Activated effector memory CD4-positive, alpha-beta T cell treated with Interleukin-2 at 50 U/mL for 16 hours (primary cell): ENCODE results near the gene SYNJ2BP.
"Not testable (repeated sequence)": the region's sequence is repeated elsewhere in the genome, so short reads cannot be mapped to it uniquely, and the experiment has no call there.

Experiments
- DNase-seq: peaks from one replicate; pipeline ENCODE4 v3.0.0-alpha.2; 2020

Gene SYNJ2BP, protein sequence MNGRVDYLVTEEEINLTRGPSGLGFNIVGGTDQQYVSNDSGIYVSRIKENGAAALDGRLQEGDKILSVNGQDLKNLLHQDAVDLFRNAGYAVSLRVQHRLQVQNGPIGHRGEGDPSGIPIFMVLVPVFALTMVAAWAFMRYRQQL

DNA sequence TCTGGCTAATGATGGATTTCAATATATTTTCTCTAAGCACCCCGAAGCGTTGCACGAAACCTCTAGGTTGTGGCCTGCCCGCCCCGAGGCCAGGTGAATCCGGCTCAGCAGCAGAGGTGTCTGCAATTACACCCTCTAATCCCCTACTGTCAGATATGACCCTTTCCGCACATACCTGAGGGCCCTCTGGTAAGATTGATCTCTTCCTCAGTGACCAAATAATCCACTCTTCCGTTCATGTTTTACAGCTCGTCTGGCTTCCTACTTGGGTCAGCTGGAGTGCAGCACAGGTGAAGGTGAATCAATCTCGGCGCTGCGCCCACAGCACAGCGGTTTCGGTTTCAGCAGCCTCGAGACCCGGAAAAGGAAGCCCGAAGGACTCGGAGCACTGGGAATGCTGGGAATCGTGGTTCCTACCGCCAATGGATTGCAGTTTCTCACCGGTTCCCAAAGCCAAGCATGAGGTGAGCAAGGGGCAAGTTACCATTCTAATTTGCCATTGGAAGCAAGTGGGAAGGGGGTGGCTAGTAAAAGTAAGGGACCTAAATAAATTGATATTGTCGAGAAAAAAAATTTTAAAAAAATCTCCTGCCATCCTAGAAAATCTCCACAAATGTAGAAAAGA lies at the start of gene SYNJ2BP:
Gene SYNJ2BP (minus strand): TSS at position 366 of the 625 bp plus-strand sequence. CDS start 127 bp downstream, at position 239.
- peak; percentile 51 for DNase-seq

DNA sequence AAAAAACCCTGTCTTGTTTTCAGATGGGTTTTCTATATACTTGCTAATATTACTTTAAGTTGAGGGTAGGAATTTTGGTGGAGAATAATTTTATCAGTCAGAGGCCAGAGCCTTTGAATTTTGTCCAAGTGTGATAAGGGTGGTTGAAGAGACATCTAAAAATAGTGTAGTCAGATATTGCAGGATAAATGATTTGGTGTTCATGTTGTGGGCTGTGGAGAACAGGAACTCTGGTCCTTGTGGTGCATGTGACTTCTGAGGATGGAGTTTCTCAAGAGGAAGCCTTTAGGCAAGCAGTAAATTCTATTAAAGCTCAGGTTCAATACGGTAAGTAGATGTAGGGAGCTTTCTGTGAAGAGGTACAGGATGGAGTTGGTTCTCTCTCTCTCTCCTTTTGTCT lies 37.8 kb upstream of the SYNJ2BP start:
- no peak for DNase-seq

DNA sequence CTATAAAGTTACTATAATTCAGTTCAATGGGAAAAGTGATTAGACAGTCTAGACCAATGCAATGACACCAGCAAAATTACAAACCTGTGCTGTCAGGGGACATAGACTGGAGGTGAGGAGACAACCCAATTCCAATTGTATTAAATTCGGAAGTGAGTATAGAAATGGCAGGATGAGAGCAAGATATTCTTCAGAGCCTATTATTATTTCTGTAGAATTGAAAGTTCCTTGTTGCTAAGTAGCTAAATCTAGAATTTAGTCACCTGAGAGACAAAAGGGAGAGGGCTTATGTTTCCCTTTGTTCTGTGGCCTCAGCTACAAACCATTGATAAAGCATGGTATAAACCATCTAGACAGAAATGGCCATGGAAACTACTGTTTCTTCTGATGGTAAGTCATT lies 35.0 kb upstream of the SYNJ2BP start, which contains the start of gene ADAM21:
Gene ADAM21 (plus strand): TSS at position 301 of the 400 bp plus-strand sequence. CDS start 5,326 bp downstream, outside the sequence.
- DNase-seq, result no peak

DNA sequence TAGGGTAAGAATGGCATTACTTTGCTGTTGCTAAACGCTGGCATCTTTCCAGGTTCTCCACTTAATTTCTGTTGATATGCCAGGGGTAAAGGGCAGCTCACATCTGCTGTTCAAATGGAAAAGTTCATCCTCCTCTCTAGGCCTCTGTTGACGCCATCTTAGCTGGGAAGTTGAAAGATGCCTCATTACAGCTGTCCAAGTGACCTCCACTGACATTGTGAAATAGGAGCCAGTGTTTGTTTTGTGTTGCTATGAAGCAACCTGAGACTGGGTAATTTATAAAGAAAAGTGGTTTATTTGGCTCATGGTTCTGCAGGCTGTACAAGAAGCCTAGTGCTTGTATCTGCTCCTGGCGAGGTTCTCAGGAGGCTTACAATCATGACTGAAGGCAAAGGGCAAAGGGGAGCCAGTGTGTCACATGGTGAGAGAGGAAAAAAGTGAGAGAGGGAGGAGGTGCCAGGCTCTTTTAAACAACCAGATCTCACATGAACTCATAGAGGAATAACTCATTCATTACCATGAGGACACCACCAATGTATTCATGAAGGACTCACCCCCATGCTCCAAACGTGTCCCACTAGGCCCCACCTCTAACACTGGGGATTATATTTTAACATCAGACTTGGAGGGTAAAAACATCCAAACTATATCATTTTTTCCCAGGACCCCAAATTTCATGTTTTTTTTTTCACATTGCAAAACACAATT lies 31.9 kb upstream of the SYNJ2BP start:
- DNase-seq, result no peak

DNA sequence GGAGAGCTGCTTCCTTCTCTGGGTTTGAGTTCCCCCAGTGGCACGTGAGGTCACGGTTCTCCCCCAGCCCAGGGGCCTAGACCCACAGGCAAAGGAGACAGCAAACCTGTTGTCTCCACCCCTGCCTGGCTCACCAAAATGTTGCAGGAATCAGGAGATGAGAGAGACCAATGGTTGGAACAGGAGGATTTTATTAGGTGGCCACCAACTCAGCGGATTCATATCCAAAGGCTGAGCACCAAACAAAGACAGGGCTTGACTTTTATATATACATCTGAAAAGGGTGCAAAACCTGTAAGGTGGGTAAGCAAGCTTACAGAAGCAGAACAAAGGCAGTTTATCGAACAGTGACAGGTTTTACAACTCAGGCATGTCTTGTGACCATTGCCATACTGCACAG lies 25.9 kb upstream of the SYNJ2BP start:
- no peak for DNase-seq

DNA sequence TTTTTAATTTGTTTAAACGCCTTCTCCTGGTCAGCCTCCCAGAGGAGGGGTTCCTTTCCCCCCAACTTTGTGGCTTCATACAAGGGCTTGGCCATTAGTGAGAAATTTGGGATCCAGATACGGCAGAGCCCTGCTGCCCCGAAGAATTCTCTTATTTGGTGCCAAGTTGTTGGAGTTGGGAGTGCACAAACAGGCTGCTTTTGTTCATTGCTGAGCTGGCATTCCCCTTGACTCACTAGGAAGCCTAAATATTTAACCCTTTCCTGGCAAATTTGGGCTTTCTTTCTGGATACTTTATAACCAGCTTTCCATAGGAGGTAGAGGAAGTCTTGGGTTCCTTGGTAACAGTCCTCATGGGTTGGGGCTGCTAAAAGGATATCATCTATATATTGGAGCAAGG lies 24.8 kb upstream of the SYNJ2BP start:
- no peak for DNase-seq

DNA sequence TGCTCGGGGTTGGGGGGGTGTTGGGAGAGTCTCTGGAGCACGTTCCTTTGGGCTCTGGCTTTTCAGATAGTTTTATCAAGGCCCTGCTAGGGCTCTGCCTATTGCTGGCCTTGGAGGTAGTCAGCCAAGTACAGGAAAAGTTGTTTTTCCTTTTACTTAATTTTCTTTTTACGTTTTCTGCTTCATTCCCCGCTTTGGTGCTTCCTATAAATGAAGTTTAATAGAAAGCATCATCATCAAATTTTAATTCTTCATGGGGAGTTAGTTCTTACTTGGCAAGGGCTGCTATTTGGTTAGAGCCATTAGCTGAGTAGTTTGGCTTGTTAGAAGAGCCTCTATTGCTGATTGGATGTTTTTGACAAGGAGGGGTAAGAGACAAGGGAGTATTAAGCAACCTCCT lies 20.0 kb upstream of the SYNJ2BP start:
- no peak for DNase-seq

DNA sequence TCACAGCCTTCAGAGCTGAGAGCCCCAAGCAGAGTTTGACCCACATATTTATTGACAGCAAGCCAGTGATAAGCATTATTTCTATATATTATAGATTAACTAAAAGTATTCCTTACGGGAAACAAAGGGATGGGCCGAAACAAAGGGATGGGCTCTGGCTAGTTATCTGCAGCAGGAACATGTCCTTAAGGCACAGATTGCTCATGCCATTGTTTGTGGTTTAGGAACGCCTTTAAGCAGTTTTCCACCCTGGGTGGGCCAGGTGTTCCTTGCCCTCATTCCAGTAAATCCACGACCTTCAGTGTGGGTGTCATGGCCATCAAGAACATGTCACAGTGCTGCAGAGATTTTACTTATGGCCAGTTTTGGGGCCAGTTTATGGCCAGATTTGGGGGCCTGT lies 9.7 kb upstream of the SYNJ2BP start:
- DNase-seq, result not testable (repeated sequence)

DNA sequence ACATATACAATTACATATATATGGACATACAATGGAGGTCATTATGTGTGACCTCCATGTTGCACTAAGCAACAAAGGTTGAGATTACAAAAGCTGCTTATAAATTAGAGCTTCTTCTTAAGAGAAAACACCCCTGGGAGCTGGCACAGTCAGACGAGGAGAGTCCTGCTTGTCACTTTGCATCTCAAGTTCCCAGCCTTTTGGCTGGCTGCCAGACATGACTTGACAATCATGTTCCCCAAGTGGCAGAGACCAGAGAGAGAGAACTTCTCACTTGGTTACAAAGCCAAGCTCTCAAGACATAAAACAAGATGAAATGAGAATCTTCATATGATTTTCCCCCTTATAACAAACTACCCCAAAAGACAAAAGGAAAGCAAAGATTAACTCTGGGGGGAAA lies 8.5 kb upstream of the SYNJ2BP start:
- no peak for DNase-seq

DNA sequence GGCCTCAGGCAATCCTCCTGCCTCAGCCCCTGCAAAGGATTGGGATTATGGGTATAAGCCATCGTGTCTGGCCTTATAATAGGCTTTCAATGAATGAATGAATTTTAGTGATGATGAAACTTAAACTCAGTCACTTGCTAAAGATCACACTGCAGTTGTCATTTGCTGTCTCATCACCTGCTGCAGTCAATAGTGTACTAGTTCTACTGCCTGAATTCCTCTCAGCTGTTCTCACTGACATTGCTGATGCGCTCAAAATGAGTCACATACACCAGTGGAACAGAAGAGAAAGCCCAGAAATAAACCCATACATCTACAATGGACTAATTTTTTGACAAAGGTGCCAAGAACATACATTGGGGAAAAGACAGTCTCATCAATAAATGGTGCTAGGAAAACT lies 5.6 kb upstream of the SYNJ2BP start:
- DNase-seq, result no peak

DNA sequence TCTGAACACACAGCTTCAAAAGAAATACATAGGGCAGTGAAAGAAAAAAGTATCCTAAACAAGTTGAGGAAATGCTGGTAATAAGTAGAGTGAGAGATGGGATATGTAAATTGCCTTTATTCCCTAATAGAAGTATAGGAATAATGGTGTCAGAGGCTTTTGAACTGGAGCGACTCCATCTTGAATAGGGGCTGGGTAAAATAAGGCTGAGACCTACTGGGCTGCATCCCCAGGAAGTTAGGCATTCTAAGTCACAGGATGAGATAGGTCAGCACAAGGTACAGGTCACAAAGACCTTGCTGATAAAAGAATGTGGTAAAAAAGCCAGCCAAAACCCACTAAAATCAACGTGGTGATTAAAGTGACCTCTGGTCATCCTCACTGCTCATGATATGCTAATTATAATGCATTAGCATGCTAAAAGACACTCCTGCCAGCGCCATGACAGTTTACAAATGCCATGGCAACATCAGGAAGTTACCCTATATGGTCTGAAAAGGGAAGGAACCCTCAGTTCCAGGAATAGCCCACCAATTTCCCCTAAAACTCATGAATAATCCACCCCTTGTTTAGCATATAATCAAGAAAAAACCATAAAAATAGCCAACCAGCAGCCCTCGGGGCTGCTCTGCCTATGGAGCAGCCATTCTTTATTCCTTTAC lies 2.5 kb upstream of the SYNJ2BP start:
- DNase-seq, result not testable (repeated sequence)

DNA sequence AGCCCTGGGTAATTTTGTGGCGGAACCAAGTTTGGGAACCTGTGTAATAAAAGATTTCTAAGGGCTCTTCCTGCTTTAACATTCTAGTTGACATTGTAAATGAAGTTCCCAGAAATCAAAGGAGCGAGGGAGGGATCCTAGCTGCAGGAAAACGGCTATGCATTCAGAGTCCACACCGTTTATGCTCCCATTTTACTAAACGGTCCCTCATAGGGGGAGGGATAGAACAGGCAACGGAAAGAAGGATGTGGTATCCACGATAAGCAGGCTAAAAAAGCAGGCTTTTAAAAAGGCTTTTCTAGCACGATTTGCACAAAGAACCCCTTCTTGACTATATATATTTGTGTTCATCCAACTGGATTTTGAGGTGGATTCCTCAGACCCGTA lies 559 bp downstream of the SYNJ2BP start:
- no peak for DNase-seq

DNA sequence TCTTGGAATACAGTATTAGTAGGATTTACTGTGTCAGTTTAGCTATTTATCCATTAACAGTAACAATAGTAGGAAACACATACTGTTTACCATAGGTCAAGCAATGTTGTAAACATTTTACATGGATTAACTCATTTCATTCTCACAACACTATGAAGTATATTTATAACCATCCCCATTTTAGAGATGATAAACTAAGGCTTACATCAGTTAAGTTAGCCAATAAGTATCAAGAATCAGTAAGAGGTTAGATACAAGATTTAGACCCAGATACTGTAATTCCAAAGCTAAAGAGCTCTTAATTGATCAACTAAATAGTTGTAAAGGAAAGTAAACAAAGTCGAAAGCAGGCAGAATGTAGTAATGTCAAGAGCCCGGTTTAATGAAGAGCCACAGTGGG lies 1.1 kb downstream of the SYNJ2BP start:
- DNase-seq, result no peak

DNA sequence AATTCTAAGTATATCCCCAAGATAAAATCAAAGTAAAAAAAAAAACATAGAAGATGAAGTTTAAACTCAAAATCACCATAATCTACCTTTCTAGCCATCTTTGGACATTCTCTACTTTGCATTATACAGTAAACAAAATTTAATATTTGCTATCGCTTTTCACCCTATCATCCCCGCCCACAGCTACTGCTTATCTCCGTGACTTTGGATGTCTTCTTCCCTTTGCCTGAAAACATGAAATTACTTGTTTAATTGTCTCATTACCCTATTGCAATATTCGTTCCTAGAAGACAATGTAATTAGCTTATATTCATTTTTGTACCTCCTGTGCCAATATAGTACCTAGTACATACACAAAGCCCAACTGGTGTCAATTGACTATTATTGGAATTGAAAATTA lies 9.3 kb downstream of the SYNJ2BP start:
- no peak for DNase-seq

DNA sequence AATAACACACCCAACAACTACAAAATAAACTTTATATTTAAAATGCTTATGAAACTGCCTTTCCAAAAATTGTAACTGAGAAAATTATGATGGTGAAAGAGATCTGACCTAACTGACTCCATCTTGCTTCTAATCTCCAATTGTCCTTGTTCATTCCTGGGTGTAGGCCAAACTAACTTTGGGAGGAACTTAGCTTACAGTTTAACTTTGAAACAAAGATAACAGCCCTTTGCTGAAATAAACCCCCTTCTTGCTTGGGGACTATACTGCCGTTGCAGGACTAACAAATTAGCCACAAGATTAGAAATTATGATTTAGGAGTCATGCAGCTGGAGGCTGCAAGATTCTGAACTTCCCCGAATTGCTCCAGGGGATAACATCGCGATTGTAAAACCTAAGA lies 10.7 kb downstream of the SYNJ2BP start:
- DNase-seq, result not testable (repeated sequence)

DNA sequence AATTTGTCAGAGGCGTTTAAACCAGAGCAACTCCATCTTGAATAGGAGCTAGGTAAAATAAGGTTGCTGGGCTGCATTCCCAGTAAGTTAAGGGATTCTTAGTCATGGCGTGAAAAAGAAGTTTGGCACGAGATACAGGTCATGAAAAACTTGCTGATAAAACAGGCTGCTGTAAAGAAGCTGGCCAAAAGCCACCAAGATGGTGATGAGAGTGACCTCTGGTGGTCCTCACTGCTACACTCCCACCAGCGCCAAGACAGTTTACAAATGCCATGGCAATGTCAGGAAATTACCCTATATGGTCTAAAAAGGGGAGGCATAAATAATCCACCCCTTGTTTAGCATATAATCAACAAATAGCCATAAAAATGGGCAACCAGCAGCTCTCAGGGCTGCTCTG lies 13.6 kb downstream of the SYNJ2BP start:
- DNase-seq, result not testable (repeated sequence)

DNA sequence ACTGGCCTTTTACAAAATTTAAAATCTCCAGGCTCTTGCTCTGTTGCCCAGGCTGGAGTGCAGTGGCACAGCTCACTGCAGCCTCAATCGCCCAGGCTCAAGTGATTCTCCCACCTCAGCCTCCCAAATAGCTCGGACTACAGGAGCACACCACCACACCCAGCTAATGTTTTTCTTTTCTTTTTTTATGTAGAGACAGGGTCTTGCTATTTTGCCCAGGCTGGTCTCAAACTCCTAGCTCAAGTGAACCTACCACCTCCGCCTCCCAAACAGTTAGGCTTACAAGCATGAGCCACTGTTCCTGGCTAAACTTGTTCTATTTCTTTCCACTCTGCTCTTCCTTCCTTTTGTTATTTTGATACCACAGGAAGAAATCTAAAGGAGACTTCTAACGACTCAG lies 15.2 kb downstream of the SYNJ2BP start:
- DNase-seq, result no peak

DNA sequence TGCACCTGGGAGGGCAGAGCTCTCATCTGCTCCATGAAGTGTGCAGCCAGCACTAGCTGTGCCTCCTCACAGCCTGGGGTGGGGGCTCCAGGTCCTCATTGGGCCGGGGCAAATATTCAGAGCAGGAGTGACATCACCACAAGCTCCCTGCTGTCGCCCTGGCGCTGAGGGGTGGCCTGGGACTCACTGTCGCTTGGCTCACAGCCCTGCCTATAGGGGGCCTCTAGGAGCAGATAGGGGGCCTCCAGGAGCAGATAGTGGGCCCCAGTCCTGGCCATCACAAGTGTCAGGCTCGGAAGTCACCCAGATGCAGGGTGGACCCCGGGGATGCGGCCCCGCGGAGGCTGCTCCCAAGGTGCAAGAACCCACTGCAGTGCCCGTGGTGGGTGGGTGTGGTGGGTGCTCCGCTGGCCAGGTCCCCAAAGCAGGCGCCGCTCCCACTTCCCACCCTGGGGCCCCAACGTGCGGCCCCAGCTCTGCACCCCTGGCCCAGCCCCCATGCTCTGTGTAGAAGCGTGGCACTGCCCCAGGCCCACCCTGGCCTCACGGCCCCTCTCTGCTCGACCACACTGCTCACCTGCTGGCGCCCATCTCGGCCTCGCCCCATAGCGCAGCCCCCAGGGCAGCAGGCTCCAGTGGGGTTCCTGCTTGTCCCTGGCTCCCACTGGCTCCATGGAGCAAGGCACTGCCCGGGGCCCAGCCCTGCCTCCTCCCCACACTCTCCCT lies 18.0 kb downstream of the SYNJ2BP start:
- no peak for DNase-seq

DNA sequence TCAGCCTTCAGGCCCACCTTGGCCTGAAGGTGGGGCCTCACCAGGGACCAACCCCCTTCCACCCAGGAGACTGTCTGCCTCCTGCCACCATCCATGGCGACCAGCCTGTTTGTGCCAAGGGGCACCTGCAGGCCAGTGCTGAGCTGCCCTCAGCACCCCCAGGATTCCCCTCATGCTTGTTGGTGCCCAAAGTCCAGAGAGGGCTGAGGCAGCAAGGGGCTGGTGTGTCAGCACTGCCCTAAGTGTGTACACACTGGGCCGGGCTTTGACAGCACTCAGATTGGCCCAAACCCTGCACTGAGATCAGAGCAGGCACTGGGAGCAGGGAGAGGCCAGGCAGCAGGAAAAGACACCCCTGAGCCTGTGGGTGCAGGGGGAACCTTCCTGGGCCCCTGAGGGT lies 18.6 kb downstream of the SYNJ2BP start:
- no peak for DNase-seq

DNA sequence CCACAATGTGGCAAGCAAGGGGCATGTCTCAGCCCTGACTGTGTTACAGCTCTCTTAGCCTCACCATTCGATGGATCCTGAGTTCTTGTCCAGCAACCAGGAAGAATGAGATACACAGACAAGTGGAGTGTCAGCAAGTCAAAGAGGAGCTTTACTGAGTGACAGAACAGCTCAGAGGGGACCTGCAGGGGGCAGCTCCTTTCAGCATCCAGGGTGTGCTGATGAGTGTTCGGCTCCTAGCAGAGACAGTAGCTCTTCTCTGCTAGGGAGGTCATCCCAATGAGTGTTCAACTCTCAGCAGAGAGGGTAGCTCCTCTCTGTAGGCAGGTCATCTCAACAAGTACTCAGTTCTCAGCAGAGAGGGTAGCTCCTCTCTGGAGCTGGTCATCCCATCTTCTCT lies 19.1 kb downstream of the SYNJ2BP start:
- DNase-seq, result no peak

DNA sequence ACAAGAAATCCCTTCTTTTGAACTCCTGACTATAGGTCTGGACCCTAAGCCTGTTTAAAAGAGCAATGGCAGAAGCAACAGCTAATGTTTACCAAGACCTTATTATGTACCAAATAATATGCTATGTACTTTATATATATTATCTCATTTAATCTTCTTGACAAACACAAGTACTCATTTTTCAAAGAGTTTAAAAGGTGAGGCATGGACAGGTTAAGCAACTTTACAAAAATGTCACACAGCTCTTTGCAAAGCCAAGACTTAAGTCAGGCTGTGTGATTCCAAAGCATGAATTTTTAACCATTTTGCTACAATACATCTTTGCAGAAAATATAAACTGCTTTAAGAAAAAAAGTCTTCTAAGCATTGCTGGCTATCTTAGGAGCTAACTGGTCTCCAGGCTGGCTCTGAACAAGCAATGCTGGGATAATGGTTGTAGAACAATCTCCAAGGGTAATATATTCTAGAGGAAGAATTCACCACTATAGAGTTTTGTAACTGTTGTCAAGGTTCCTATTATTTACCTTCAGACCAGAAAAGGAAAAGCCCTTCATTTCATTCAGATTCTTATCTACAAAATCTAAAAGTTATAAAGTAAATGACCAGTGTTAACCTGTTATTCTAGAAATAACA lies 22.1 kb downstream of the SYNJ2BP start:
- no peak for DNase-seq

DNA sequence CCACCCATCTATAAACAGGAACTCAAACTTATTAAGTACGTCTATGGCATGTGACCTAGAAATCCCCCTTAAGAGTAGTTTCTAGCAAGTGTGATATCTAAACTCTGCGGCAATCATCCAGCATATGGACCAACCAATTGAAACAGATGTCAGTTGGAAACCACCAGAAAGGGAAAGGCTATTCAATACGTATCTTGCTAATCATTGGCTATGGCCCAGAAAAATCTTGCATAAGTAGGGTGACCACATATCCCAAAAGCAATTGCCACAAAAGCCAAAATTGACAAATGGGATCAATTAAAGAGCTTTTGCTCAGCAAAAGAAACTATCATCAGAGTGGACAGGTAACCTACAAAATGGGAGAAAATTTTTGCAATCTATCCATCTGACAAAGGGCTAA lies 24.2 kb downstream of the SYNJ2BP start:
- DNase-seq, result no peak
